ENCODE results near the gene ANKRD31.

The ANKRD31 gene

GRCh38 chr5:75091597-75091996, 145.1 kb downstream of the ANKRD31 start:
- Histone ChIP-seq H3K27ac (ENCODE audit: low read depth, low read length) (no peak overlapping the region), H4K20me1 (ENCODE audit: control insufficient read depth, insufficient read depth, low read depth, low read length) (no peaks in the 10 kb centered on the region), H3F3A (ENCODE audit: control insufficient read depth, insufficient read depth) (no peaks in the 10 kb centered on the region), H3K9me3 (ENCODE audit: control insufficient read depth, insufficient read depth, low read length) (no peaks in the 10 kb centered on the region), H3K36me3 (ENCODE audit: control insufficient read depth, low read length) (no peaks in the 10 kb centered on the region), H3K4me1 (ENCODE audit: control insufficient read depth, low read length) (no peaks in the 10 kb centered on the region), H3K4me2 (ENCODE audit: low read length) (no peak overlapping the region), H3K9me2 (replicated peaks; ENCODE audit: control insufficient read depth, low read length) (no peaks in the 10 kb centered on the region), H3K79me2 (ENCODE audit: control insufficient read depth, low read length) (no peaks in the 10 kb centered on the region), H3K27me3 (ENCODE audit: control insufficient read depth, low read length) (no peaks in the 10 kb centered on the region), H3K4me3 (ENCODE audit: low read length) (no peak overlapping the region)
- no peak for TF ChIP-seq CTCF (IDR thresholded peaks at IDR 0.05; ENCODE audit: low read depth, low read length, poor library complexity, severe bottlenecking)
- TF ChIP-seq EZH2phosphoT487 (IDR thresholded peaks at IDR 0.05; ENCODE audit: borderline replicate concordance, low read length): no peak

GRCh38 chr5:75089662-75090061, 147.0 kb downstream of the ANKRD31 start:
- no peaks in the 10 kb centered on the region for H3K27me3 ChIP-seq (ENCODE audit: control insufficient read depth, low read length)
- no peak overlapping the region for H3K4me2 ChIP-seq (ENCODE audit: low read length)
- no peaks in the 10 kb centered on the region for H3K9me3 ChIP-seq (ENCODE audit: control insufficient read depth, insufficient read depth, low read length)

GRCh38 chr5:75089137-75089536, 147.5 kb downstream of the ANKRD31 start:
- Histone ChIP-seq H3K27ac (ENCODE audit: low read depth, low read length) (no peak overlapping the region), H3K4me2 (ENCODE audit: low read length) (no peak overlapping the region), H3F3A (ENCODE audit: control insufficient read depth, insufficient read depth) (no peaks in the 10 kb centered on the region), H3K36me3 (ENCODE audit: control insufficient read depth, low read length) (no peaks in the 10 kb centered on the region), H3K9me3 (ENCODE audit: control insufficient read depth, insufficient read depth, low read length) (no peaks in the 10 kb centered on the region), H3K9me2 (replicated peaks; ENCODE audit: control insufficient read depth, low read length) (no peaks in the 10 kb centered on the region), H3K4me1 (ENCODE audit: control insufficient read depth, low read length) (no peaks in the 10 kb centered on the region), H3K27me3 (ENCODE audit: control insufficient read depth, low read length) (no peaks in the 10 kb centered on the region), H4K20me1 (ENCODE audit: control insufficient read depth, insufficient read depth, low read depth, low read length) (no peaks in the 10 kb centered on the region), H3K79me2 (ENCODE audit: control insufficient read depth, low read length) (no peaks in the 10 kb centered on the region), H3K4me3 (ENCODE audit: low read length) (no peak overlapping the region)
- no peak for TF ChIP-seq EZH2phosphoT487 (IDR thresholded peaks at IDR 0.05; ENCODE audit: borderline replicate concordance, low read length)
- TF ChIP-seq CTCF (IDR thresholded peaks at IDR 0.05; ENCODE audit: low read depth, low read length, poor library complexity, severe bottlenecking): no peak

More at GRCh38 chr5:75089662-75090061, 147.0 kb downstream of the ANKRD31 start:
- Histone ChIP-seq H3F3A (ENCODE audit: control insufficient read depth, insufficient read depth) (no peaks in the 10 kb centered on the region), H3K9me2 (replicated peaks; ENCODE audit: control insufficient read depth, low read length) (no peaks in the 10 kb centered on the region), H3K4me1 (ENCODE audit: control insufficient read depth, low read length) (no peaks in the 10 kb centered on the region), H3K79me2 (ENCODE audit: control insufficient read depth, low read length) (no peaks in the 10 kb centered on the region), H3K36me3 (ENCODE audit: control insufficient read depth, low read length) (no peaks in the 10 kb centered on the region), H3K4me3 (ENCODE audit: low read length) (no peak overlapping the region), H3K27ac (ENCODE audit: low read depth, low read length) (no peak overlapping the region), H4K20me1 (ENCODE audit: control insufficient read depth, insufficient read depth, low read depth, low read length) (no peaks in the 10 kb centered on the region)
- TF ChIP-seq CTCF (IDR thresholded peaks at IDR 0.05; ENCODE audit: low read depth, low read length, poor library complexity, severe bottlenecking): no peak
- TF ChIP-seq EZH2phosphoT487 (IDR thresholded peaks at IDR 0.05; ENCODE audit: borderline replicate concordance, low read length): no peak

GRCh38 chr5:75088648-75089047, 148.0 kb downstream of the ANKRD31 start:
- Histone ChIP-seq H3K4me3 (ENCODE audit: low read length) (no peak overlapping the region), H3K9me3 (ENCODE audit: control insufficient read depth, insufficient read depth, low read length) (no peaks in the 10 kb centered on the region), H3K36me3 (ENCODE audit: control insufficient read depth, low read length) (no peaks in the 10 kb centered on the region), H3K79me2 (ENCODE audit: control insufficient read depth, low read length) (no peaks in the 10 kb centered on the region), H3K27ac (ENCODE audit: low read depth, low read length) (no peak overlapping the region), H3K27me3 (ENCODE audit: control insufficient read depth, low read length) (no peaks in the 10 kb centered on the region), H3K4me1 (ENCODE audit: control insufficient read depth, low read length) (no peaks in the 10 kb centered on the region), H3F3A (ENCODE audit: control insufficient read depth, insufficient read depth) (no peaks in the 10 kb centered on the region), H4K20me1 (ENCODE audit: control insufficient read depth, insufficient read depth, low read depth, low read length) (no peaks in the 10 kb centered on the region), H3K9me2 (replicated peaks; ENCODE audit: control insufficient read depth, low read length) (no peaks in the 10 kb centered on the region), H3K4me2 (ENCODE audit: low read length) (no peak overlapping the region)
- TF ChIP-seq CTCF (IDR thresholded peaks at IDR 0.05; ENCODE audit: low read depth, low read length, poor library complexity, severe bottlenecking) (no peak), EZH2phosphoT487 (IDR thresholded peaks at IDR 0.05; ENCODE audit: borderline replicate concordance, low read length) (no peak)
